Mesodermal cell (in vitro differentiated cells): Measurements from ENCODE around the gene TMEM132C.
A peak's percentile ranks its signal among the peaks of the same experiment; 100 is the strongest.

Experiments used
- H3K27ac ChIP-seq: 2 replicates; pipeline ENCODE4 v1.7.0; 2013; ENCODE audit warnings: mild to moderate bottlenecking, low read depth, low read length, moderate library complexity; ENCODE audit not compliant: severe bottlenecking
- H3K36me3 ChIP-seq: 2 replicates; pipeline ENCODE4 v1.7.1; 2013; ENCODE audit warnings: mild to moderate bottlenecking, low read length, moderate library complexity; ENCODE audit not compliant: control insufficient read depth, insufficient read depth
- H3K4me1 ChIP-seq: one replicate; pipeline ENCODE4 v1.7.1; 2013; ENCODE audit warnings: mild to moderate bottlenecking, low read length; ENCODE audit not compliant: insufficient read depth, control insufficient read depth, poor library complexity, severe bottlenecking
- H3K4me3 ChIP-seq: 2 replicates; pipeline ENCODE4 v1.7.0; 2013; ENCODE audit warnings: low read length, control low read depth, mild to moderate bottlenecking; ENCODE audit not compliant: insufficient read depth, poor library complexity, severe bottlenecking; ENCODE audit errors: extremely low read depth
- H3K9me3 ChIP-seq: 2 replicates; pipeline ENCODE4 v1.7.1; 2013; ENCODE audit warnings: mild to moderate bottlenecking, low read length, moderate library complexity; ENCODE audit not compliant: control insufficient read depth
- WGBS, 2 experiments: methylation state at CpG; one replicate each; pipeline ENCODE4 v1.1.5; 2013; ENCODE audit warnings: missing lambda C conversion rate in 2 of 2; ENCODE audit not compliant: insufficient coverage in 2 of 2; 5-methylcytosine and 5-hydroxymethylcytosine counted together

TMEM132C gene

GRCh38 chr12:128288357-128288756 is 21.4 kb downstream of the TMEM132C start:
- Histone ChIP-seq H3K4me3 (no peak overlapping the region), H3K4me1 (no peaks in the 10 kb centered on the region), H3K27ac (no peak overlapping the region), H3K9me3 (no peaks in the 10 kb centered on the region), H3K36me3 (no peaks in the 10 kb centered on the region)
- WGBS, 2 experiments: 40 to 44% methylated on average over 2 of the region's 2 CpGs

- Histone ChIP-seq H3K36me3 (no peaks in the 10 kb centered on the region), H3K9me3 (no peaks in the 10 kb centered on the region), H3K27ac (no peak overlapping the region), H3K4me3 (no peak overlapping the region), H3K4me1 (no peaks in the 10 kb centered on the region)
- WGBS, 2 experiments: 83 to 85% methylated on average over 12 of the region's 13 CpGs
These were observed 21.9 kb downstream of the TMEM132C start for GRCh38 chr12:128288896-128289295.

- H3K4me3 ChIP-seq: no peak overlapping the region
- H3K36me3 ChIP-seq: no peaks in the 10 kb centered on the region
- 84 to 85% methylated on average over 4 of the region's 6 CpGs for WGBS, 2 experiments
- peaks cover 5% of the 10 kb centered on the region for H3K4me1 ChIP-seq
- H3K9me3 ChIP-seq: no peaks in the 10 kb centered on the region
- H3K27ac ChIP-seq: no peak overlapping the region
These were observed 24.0 kb downstream of the TMEM132C start for GRCh38 chr12:128290938-128291337.

GRCh38 chr12:128298091-128298748 is 31.2 kb downstream of the TMEM132C start:
- Histone ChIP-seq H3K4me1 (peaks cover 5% of the 10 kb centered on the region), H3K27ac (no peak overlapping the region), H3K4me3 (no peak overlapping the region), H3K36me3 (no peaks in the 10 kb centered on the region), H3K9me3 (no peaks in the 10 kb centered on the region)
- 55 to 61% methylated on average over 6 of the region's 11 CpGs for WGBS, 2 experiments

GRCh38 chr12:128305336-128305892 is 38.4 kb downstream of the TMEM132C start:
- WGBS, 2 experiments: 88 to 93% methylated on average over 3 to 4 of the region's 10 CpGs
- H3K27ac ChIP-seq: no peak overlapping the region

GRCh38 chr12:128307791-128308190 is 40.8 kb downstream of the TMEM132C start:
- H3K27ac ChIP-seq: no peak overlapping the region

More at GRCh38 chr12:128305336-128305892, 38.4 kb downstream of the TMEM132C start:
- no peaks in the 10 kb centered on the region for H3K36me3 ChIP-seq
- H3K9me3 ChIP-seq: no peaks in the 10 kb centered on the region
- no peaks in the 10 kb centered on the region for H3K4me1 ChIP-seq
- H3K4me3 ChIP-seq: no peak overlapping the region

GRCh38 chr12:128312661-128313060 is 45.7 kb downstream of the TMEM132C start:
- Histone ChIP-seq H3K9me3 (no peaks in the 10 kb centered on the region), H3K4me1 (peaks cover 19% of the 10 kb centered on the region), H3K4me3 (no peak overlapping the region), H3K36me3 (no peaks in the 10 kb centered on the region), H3K27ac (no peak overlapping the region)
- 78% methylated on average over 2 of the region's 2 CpGs; no CpG with 5 or more reads in 1 of the 2 experiments for WGBS, 2 experiments

More at GRCh38 chr12:128307791-128308190, 40.8 kb downstream of the TMEM132C start:
- H3K9me3 ChIP-seq: no peaks in the 10 kb centered on the region
- no peaks in the 10 kb centered on the region for H3K36me3 ChIP-seq
- no peaks in the 10 kb centered on the region for H3K4me1 ChIP-seq
- 83 to 100% methylated on average over 1 to 2 of the region's 2 CpGs for WGBS, 2 experiments
- H3K4me3 ChIP-seq: no peak overlapping the region

GRCh38 chr12:128313931-128314330 is 47.0 kb downstream of the TMEM132C start:
- WGBS, 2 experiments: 88% methylated on average over 2 of the region's 2 CpGs; no CpG with 5 or more reads in 1 of the 2 experiments
- Histone ChIP-seq H3K4me3 (no peak overlapping the region), H3K36me3 (no peaks in the 10 kb centered on the region), H3K27ac (peak overlapping the region; percentile 87), H3K4me1 (peaks cover 19% of the 10 kb centered on the region), H3K9me3 (no peaks in the 10 kb centered on the region)

- Histone ChIP-seq H3K4me3 (no peak overlapping the region), H3K36me3 (no peaks in the 10 kb centered on the region), H3K9me3 (no peaks in the 10 kb centered on the region), H3K27ac (peak overlapping the region; percentile 87), H3K4me1 (peaks cover 19% of the 10 kb centered on the region)
- 67 to 87% methylated on average over 3 of the region's 3 CpGs for WGBS, 2 experiments
These were observed 47.6 kb downstream of the TMEM132C start for GRCh38 chr12:128314611-128315010.

GRCh38 chr12:128316078-128316477 is 49.1 kb downstream of the TMEM132C start:
- Histone ChIP-seq H3K4me3 (no peak overlapping the region), H3K4me1 (peaks cover 19% of the 10 kb centered on the region), H3K36me3 (no peaks in the 10 kb centered on the region), H3K27ac (peak overlapping the region; percentile 26), H3K9me3 (no peaks in the 10 kb centered on the region)
- WGBS, 2 experiments: 90 to 100% methylated on average over 3 to 4 of the region's 6 CpGs

GRCh38 chr12:128316973-128317526 is 50.1 kb downstream of the TMEM132C start:
- Histone ChIP-seq H3K4me3 (no peak overlapping the region), H3K27ac (peak overlapping the region; percentile 60), H3K4me1 (peaks cover 19% of the 10 kb centered on the region), H3K9me3 (no peaks in the 10 kb centered on the region), H3K36me3 (no peaks in the 10 kb centered on the region)
- 80% methylated on average over 4 of the region's 4 CpGs; no CpG with 5 or more reads in 1 of the 2 experiments for WGBS, 2 experiments
